T-cell (primary cell): ENCODE measurements around the gene NECAB2. TPM values are rescaled to one million over a fixed set of nuclear protein-coding genes. Genes with fewer than 3 reads are reported as not detected.

Experiments
- ATAC-seq, 4 experiments: fragments of 200-7000 bp in 3 of 4; fragments of 150-1000 bp in 1 of 4; cut with Tn5 transposase; replicated peaks in 1 of 4; 1 replicate in 3 of 4; 2 replicates in 1 of 4; pipeline ENCODE4 v1.10.0; 2021; ENCODE audit warnings: moderate library complexity in 3 of 4, mild to moderate bottlenecking in 2 of 4, moderate number of reproducible peaks in 1 of 4
- CTCF ChIA-PET, 2 donors: fragments of 300-600 bp; sonication (Branson Sonifier 250); formaldehyde crosslinking; loops; one replicate each; lab custom pipeline; 2022; ENCODE audit warnings: antibody characterized with exemption in 2 of 2; lab: Charles Lee
- POLR2A ChIA-PET, 2 donors: fragments of 300-600 bp; sonication (Branson Sonifier 250); formaldehyde crosslinking; loops; one replicate each; lab custom pipeline; 2022; ENCODE audit warnings: antibody characterized with exemption in 2 of 2; lab: Charles Lee
- DNase-seq, 35 experiments: peaks; one replicate each; pipeline versions ENCODE4 v3.0.0 to v3.0.0-alpha.2; 2013 to 2023
- H3K27ac ChIP-seq: one replicate; pipeline ENCODE4 v1.5.1; 2013; ENCODE audit warnings: low read length
- H3K27me3 ChIP-seq, 2 experiments: replicated peaks in 1 of 2; 1 replicate in 1 of 2; 2 replicates in 1 of 2; pipeline versions ENCODE4 v1.6.1 to v1.7.0; 2013; ENCODE audit warnings: low read length in 1 of 2, mixed read lengths in 1 of 2; ENCODE audit not compliant: control insufficient read depth in 2 of 2, insufficient read depth in 2 of 2; ENCODE audit errors: extremely low read depth in 1 of 2
- H3K36me3 ChIP-seq, 2 donors: 1 replicate in 1 of 2; 2 replicates in 1 of 2; pipeline versions ENCODE4 v1.6.1 to v1.7.0; 2013; ENCODE audit warnings: low read length in 1 of 2; ENCODE audit not compliant: control insufficient read depth in 2 of 2, insufficient read depth in 1 of 2; ENCODE audit errors: extremely low read depth in 1 of 2
- H3K4me1 ChIP-seq, 2 experiments: 1 replicate in 1 of 2; 2 replicates in 1 of 2; pipeline versions ENCODE4 v1.6.1 to v1.7.0; 2013; ENCODE audit warnings: low read length in 2 of 2, mixed read lengths in 1 of 2; ENCODE audit not compliant: insufficient read depth in 2 of 2, control insufficient read depth in 1 of 2; ENCODE audit errors: extremely low read depth in 1 of 2
- H3K4me3 ChIP-seq, 2 donors: 1 replicate in 1 of 2; 2 replicates in 1 of 2; pipeline versions ENCODE4 v1.5.1 to v1.7.0; 2013; ENCODE audit warnings: mild to moderate bottlenecking in 2 of 2, low read length in 1 of 2, moderate library complexity in 1 of 2; ENCODE audit not compliant: control insufficient read depth in 1 of 2; ENCODE audit errors: extremely low read depth in 1 of 2
- H3K9me3 ChIP-seq: 2 replicates; pipeline ENCODE4 v1.7.0; 2013
- H3K27ac Mint-ChIP-seq, 2 donors: one replicate each; pipeline ENCODE4 v1.8.0; 2020 to 2021; ENCODE audit warnings: mild to moderate bottlenecking in 2 of 2, mixed read lengths in 2 of 2
- H3K27me3 Mint-ChIP-seq, 2 donors: one replicate each; pipeline ENCODE4 v1.8.0; 2021 to 2022; ENCODE audit warnings: mixed read lengths in 2 of 2
- H3K36me3 Mint-ChIP-seq: one replicate; pipeline ENCODE4 v1.8.0; 2021; ENCODE audit warnings: mixed read lengths
- H3K4me1 Mint-ChIP-seq, 3 donors: one replicate each; pipeline ENCODE4 v1.8.0; 2020 to 2022; ENCODE audit warnings: mixed read lengths in 3 of 3, mild to moderate bottlenecking in 1 of 3
- H3K4me3 Mint-ChIP-seq, 3 donors: one replicate each; pipeline ENCODE4 v1.8.0; 2020 to 2022; ENCODE audit warnings: mild to moderate bottlenecking in 3 of 3, mixed read lengths in 3 of 3, moderate library complexity in 3 of 3
- H3K9me3 Mint-ChIP-seq, 3 donors: one replicate each; pipeline ENCODE4 v1.8.0; 2020 to 2022; ENCODE audit warnings: mixed read lengths in 3 of 3
- WGBS: methylation state at CpG from one replicate; pipeline ENCODE4 v1.1.5; 2013; ENCODE audit warnings: missing lambda C conversion rate; ENCODE audit not compliant: insufficient coverage; 5-methylcytosine and 5-hydroxymethylcytosine counted together
- total RNA-seq, 35 experiments: library from RNA in 6 of 35; stranded (reverse) in 6 of 35; fragments of 120-200 nt in 1 of 35; gene quantifications; one replicate each; pipeline versions ENCODE4 v1.2.1 to v1.2.4 and lab custom pipeline; 2013 to 2026

NECAB2 gene
- total RNA-seq, 5 donors from 2014 or later (not counting 1 experiment from before 2014, with no cell fraction given), result not detected

- no peaks in the 10 kb centered on the region for H3K36me3 Mint-ChIP-seq
- H3K27me3 Mint-ChIP-seq, result peaks cover 3 to 26% of the 10 kb centered on the region in 2 donors
- DNase-seq (no peak), ATAC-seq (no peak)
- CTCF ChIA-PET, result no interaction called here
- H3K27ac Mint-ChIP-seq, result no peak overlapping the region
- POLR2A ChIA-PET, result no interaction called here
- no peak overlapping the region for H3K4me3 Mint-ChIP-seq
- H3K4me1 ChIP-seq, result peaks cover 0 to 10% of the 10 kb centered on the region in 2 experiments
- peaks cover 0 to 4% (median 4%) of the 10 kb centered on the region in 3 donors for H3K9me3 Mint-ChIP-seq
- H3K36me3 ChIP-seq, result no peaks in the 10 kb centered on the region
- H3K4me3 ChIP-seq, result no peak overlapping the region
- no peak overlapping the region for H3K27ac ChIP-seq
- peaks cover 5 to 13% (median 8%) of the 10 kb centered on the region in 3 donors for H3K4me1 Mint-ChIP-seq
- WGBS, result 85% methylated on average over 21 of the region's 25 CpGs
- peaks cover 0 to 20% of the 10 kb centered on the region in 2 experiments for H3K27me3 ChIP-seq
- no peaks in the 10 kb centered on the region for H3K9me3 ChIP-seq
Measured at GRCh38 chr16:84033251-84034195, 65.5 kb downstream of the NECAB2 start.

- ATAC-seq (no peak), DNase-seq (no peak)
- no peak overlapping the region for H3K4me3 Mint-ChIP-seq
- Histone ChIP-seq H3K27me3 (peaks cover 0 to 14% of the 10 kb centered on the region in 2 experiments), H3K4me3 (no peak overlapping the region), H3K27ac (no peak overlapping the region), H3K36me3 (no peaks in the 10 kb centered on the region), H3K9me3 (no peaks in the 10 kb centered on the region), H3K4me1 (peaks cover 0 to 3% of the 10 kb centered on the region in 2 experiments)
- CTCF ChIA-PET, result no interaction called here
- POLR2A ChIA-PET, result no interaction called here
- WGBS, result 80% methylated on average over 12 of the region's 12 CpGs
- peaks cover 4 to 18% of the 10 kb centered on the region in 2 donors for H3K27me3 Mint-ChIP-seq
- no peak overlapping the region for H3K27ac Mint-ChIP-seq
- H3K9me3 Mint-ChIP-seq, result peaks cover 0 to 4% (median 4%) of the 10 kb centered on the region in 3 donors
- H3K36me3 Mint-ChIP-seq, result no peaks in the 10 kb centered on the region
- H3K4me1 Mint-ChIP-seq, result peaks cover 2 to 9% (median 4%) of the 10 kb centered on the region in 3 donors
Measured at GRCh38 chr16:84034516-84034915, 66.5 kb downstream of the NECAB2 start.

GRCh38 chr16:84036131-84036530 lies 68.1 kb downstream of the NECAB2 start:
- ChIA-PET POLR2A (no interaction called here), CTCF (no interaction called here)
- H3K4me3 ChIP-seq, result no peak overlapping the region
- Mint-ChIP-seq H3K4me3 (no peak overlapping the region), H3K9me3 (peaks cover 0 to 4% (median 4%) of the 10 kb centered on the region in 3 donors), H3K36me3 (no peaks in the 10 kb centered on the region), H3K4me1 (no peaks in the 10 kb centered on the region), H3K27me3 (peaks cover 8 to 11% of the 10 kb centered on the region in 2 donors), H3K27ac (no peak overlapping the region)
- peaks cover 0 to 16% of the 10 kb centered on the region in 2 experiments for H3K27me3 ChIP-seq
- 20% methylated on average over 1 of the region's 3 CpGs for WGBS
- ATAC-seq (no peak), DNase-seq (no peak)
- no peaks in the 10 kb centered on the region for H3K4me1 ChIP-seq
- H3K27ac ChIP-seq, result no peak overlapping the region
- H3K9me3 ChIP-seq, result no peaks in the 10 kb centered on the region
- no peaks in the 10 kb centered on the region for H3K36me3 ChIP-seq

- H3K36me3 Mint-ChIP-seq, result no peaks in the 10 kb centered on the region
- ATAC-seq (no peak), DNase-seq (no peak)
- no peaks in the 10 kb centered on the region for H3K4me1 Mint-ChIP-seq
- Histone ChIP-seq H3K4me1 (no peaks in the 10 kb centered on the region), H3K4me3 (no peak overlapping the region), H3K9me3 (no peaks in the 10 kb centered on the region), H3K27ac (no peak overlapping the region), H3K27me3 (peaks cover 0 to 13% of the 10 kb centered on the region in 2 experiments), H3K36me3 (no peaks in the 10 kb centered on the region)
- ChIA-PET CTCF (no interaction called here), POLR2A (no interaction called here)
- peaks cover 0 to 4% (median 4%) of the 10 kb centered on the region in 3 donors for H3K9me3 Mint-ChIP-seq
- H3K4me3 Mint-ChIP-seq, result no peak overlapping the region
- 69% methylated on average over 8 of the region's 8 CpGs for WGBS
- H3K27ac Mint-ChIP-seq, result no peak overlapping the region
- peaks cover 4 to 11% of the 10 kb centered on the region in 2 donors for H3K27me3 Mint-ChIP-seq
Measured at GRCh38 chr16:84036982-84037425, 69.0 kb downstream of the NECAB2 start.

- peaks cover 0 to 4% (median 4%) of the 10 kb centered on the region in 3 donors for H3K9me3 Mint-ChIP-seq
- CTCF ChIA-PET, result no interaction called here
- WGBS, result 97% methylated on average over 5 of the region's 12 CpGs
Measured at GRCh38 chr16:84038469-84038868, 70.4 kb downstream of the NECAB2 start.

GRCh38 chr16:84039696-84040095 lies 71.7 kb downstream of the NECAB2 start:
- ChIA-PET POLR2A (no interaction called here), CTCF (interaction anchor here in 1 of 2 donors (0.6 kb wide), 1 partner anchor 28 kb away, joined by 3 read pairs; no protein-coding TSS in a partner anchor)
- Histone ChIP-seq H3K27me3 (peaks cover 4 to 38% of the 10 kb centered on the region in 2 experiments), H3K9me3 (no peaks in the 10 kb centered on the region), H3K4me3 (no peak overlapping the region), H3K4me1 (peaks cover 0 to 3% of the 10 kb centered on the region in 2 experiments), H3K27ac (no peak overlapping the region), H3K36me3 (no peaks in the 10 kb centered on the region)
- Mint-ChIP-seq H3K36me3 (no peaks in the 10 kb centered on the region), H3K27me3 (peaks cover 17 to 29% of the 10 kb centered on the region in 2 donors), H3K4me3 (no peak overlapping the region), H3K27ac (no peak overlapping the region), H3K4me1 (peaks cover 2 to 8% (median 5%) of the 10 kb centered on the region in 3 donors), H3K9me3 (peaks cover 0 to 4% (median 4%) of the 10 kb centered on the region in 3 donors)
- no peak for ATAC-seq
- no peak for DNase-seq
- 87% methylated on average over 11 of the region's 12 CpGs for WGBS

More at GRCh38 chr16:84038469-84038868, 70.4 kb downstream of the NECAB2 start:
- H3K27me3 ChIP-seq, result peaks cover 4 to 28% of the 10 kb centered on the region in 2 experiments
- no peak for DNase-seq
- POLR2A ChIA-PET, result no interaction called here
- Mint-ChIP-seq H3K4me3 (no peak overlapping the region), H3K27me3 (peaks cover 7 to 17% of the 10 kb centered on the region in 2 donors), H3K36me3 (no peaks in the 10 kb centered on the region), H3K4me1 (peaks cover 0 to under 1% (median 0%) of the 10 kb centered on the region in 3 donors), H3K27ac (no peak overlapping the region)
- H3K27ac ChIP-seq, result no peak overlapping the region
- H3K36me3 ChIP-seq, result no peaks in the 10 kb centered on the region
- H3K4me1 ChIP-seq, result peaks cover 0 to 3% of the 10 kb centered on the region in 2 experiments
- H3K9me3 ChIP-seq, result no peaks in the 10 kb centered on the region
- H3K4me3 ChIP-seq, result no peak overlapping the region
- ATAC-seq, result no peak
